Measurements from ENCODE around the gene RAN. TPM values are rescaled to one million over a fixed set of nuclear protein-coding genes. Genes with fewer than 3 reads are reported as not detected.

The RAN gene
- 1,102 TPM for polyA plus RNA-seq (2013, experiment 1 of 2)
- polyA plus RNA-seq (2013, experiment 2 of 2) = 1,097 TPM

DNA sequence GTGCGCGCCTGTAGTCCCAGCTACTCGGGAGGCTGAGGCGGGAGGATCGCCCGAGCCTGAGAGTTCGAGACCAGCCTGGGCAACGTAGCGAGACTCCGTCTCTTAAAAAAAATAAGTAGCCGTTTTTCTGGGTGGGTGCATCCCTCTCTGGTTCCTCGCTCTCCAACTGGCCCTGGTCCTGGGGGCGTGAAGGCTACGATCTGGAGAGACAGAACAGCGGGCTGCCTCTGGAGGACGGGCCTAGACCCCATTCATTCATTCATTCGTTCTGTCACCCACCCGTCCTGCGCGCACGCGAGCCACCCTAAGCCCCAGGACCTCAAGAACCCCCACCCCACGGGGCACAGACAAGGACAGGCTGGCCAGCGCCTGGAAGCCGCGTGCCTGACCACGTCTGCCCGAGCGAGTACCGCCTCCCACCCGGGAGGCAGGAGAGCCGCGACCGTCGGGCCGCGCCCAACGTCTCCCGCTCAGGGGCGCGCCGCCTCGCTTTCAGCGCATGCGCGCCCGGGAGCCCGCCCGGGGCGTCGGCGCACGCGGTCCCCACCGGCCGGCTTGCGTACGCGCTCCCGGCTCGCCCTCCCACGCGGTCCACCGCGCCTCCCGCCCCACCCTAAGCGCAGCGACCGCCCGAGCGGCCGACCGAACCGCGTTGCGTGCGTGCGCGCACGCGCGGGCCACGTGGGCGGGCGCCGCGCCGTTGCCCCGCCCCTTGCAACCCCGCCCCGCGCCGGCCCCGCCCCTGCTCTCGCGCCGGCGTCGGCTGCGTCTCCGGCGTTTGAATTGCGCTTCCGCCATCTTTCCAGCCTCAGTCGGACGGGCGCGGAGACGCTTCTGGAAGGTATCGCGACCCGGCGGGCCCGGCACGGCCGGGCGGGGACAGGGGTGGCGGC, at the start of gene RAN:
TSS of gene RAN (plus strand) at position 781 of the 893 bp plus-strand sequence. CDS start 528 bp downstream, outside the sequence.
- H3K4ac ChIP-seq (ENCODE audit: low read depth, low read length) = peak within 1 kb of the TSS; percentile 100
- H3K4me3 ChIP-seq (ENCODE audit: low read length) = peak within 1 kb of the TSS; percentile 73
- WGBS (ENCODE audit: extremely low coverage, insufficient coverage, low lambda C conversion rate) = no CpG with 5 or more reads among the region's 118 CpGs
- peak within 1 kb of the TSS; percentile 63 for H2BK5ac ChIP-seq (ENCODE audit: low read length)
- peak within 1 kb of the TSS; percentile 91 for H3K9ac ChIP-seq (ENCODE audit: low read length)
- peaks cover 27% of the 10 kb centered on the region for H3K79me2 ChIP-seq (ENCODE audit: control insufficient read depth, insufficient read depth, low read length)
- H2BK120ac ChIP-seq (ENCODE audit: low read depth, low read length) = peak within 1 kb of the TSS; percentile 96
- no peak within 1 kb of the TSS for H2BK15ac ChIP-seq (replicated peaks; ENCODE audit: low read depth)
- peak within 1 kb of the TSS; percentile 92 for H3K27ac ChIP-seq (ENCODE audit: low read depth, low read length)
- peak within 1 kb of the TSS; percentile 80 for H2AK5ac ChIP-seq (ENCODE audit: low read length)
- peak within 1 kb of the TSS; percentile 96 for H4K8ac ChIP-seq (ENCODE audit: low read depth, low read length)
- H3K4me1 ChIP-seq (ENCODE audit: control insufficient read depth, low read depth, low read length) = peaks cover 3% of the 10 kb centered on the region
- H3K4me2 ChIP-seq (ENCODE audit: low read length) = peak within 1 kb of the TSS; percentile 79
- H3K36me3 ChIP-seq (ENCODE audit: control insufficient read depth, insufficient read depth, low read length) = peaks cover 11% of the 10 kb centered on the region
- H3K27me3 ChIP-seq (ENCODE audit: insufficient read depth, low read length, poor library complexity) = no peaks in the 10 kb centered on the region
- DNase-seq = peak; percentile 92
- H3K18ac ChIP-seq (ENCODE audit: low read length) = peak within 1 kb of the TSS; percentile 100
- peak within 1 kb of the TSS; percentile 97 for H3K56ac ChIP-seq (ENCODE audit: low read length)
- peak within 1 kb of the TSS; percentile 94 for H4K5ac ChIP-seq (ENCODE audit: low read length)
- no peak within 1 kb of the TSS for H3K23ac ChIP-seq (ENCODE audit: low read length)
- peaks cover 6% of the 10 kb centered on the region for H3K79me1 ChIP-seq (ENCODE audit: low read length)

GRCh38 chr12:130825771-130826150, 46.1 kb upstream of the RAN start:
- no peak overlapping the region for H3K4me3 ChIP-seq (ENCODE audit: low read length)
- WGBS (ENCODE audit: extremely low coverage, insufficient coverage, low lambda C conversion rate) = no CpG with 5 or more reads among the region's 6 CpGs

DNA sequence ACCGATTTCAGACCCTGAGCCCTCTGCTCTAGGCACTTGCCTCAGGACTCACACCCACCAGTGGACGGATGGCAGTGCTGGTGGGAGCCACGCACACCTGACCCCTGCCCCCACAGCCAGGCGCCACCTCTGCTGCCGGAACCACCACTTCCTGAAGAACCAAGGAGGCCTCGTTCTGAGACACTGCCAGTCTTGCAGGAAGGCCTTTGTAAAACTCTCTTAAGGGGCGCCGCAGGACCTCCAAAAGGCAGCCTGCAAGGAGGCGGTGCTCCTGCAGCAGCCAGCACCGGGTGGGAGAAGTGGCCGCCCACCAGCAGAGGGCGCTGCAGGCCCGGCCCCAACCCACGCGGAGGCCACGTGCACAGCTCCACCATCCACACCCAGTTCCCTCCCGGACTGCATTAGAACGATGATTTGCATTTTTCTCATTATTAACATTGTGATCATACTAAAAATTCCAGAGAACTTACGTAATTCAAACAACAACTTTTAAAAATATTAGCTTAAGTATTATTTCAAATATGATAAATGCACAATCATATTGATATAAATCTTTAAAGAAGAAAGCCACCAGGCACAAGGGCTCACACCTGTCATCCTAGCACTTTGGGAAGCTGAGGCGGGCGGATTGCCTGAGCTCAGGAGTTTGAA, 45.6 kb upstream of the RAN start:
- H3K79me1 ChIP-seq (ENCODE audit: low read length) = peaks cover 6% of the 10 kb centered on the region
- H3K23ac ChIP-seq (ENCODE audit: low read length) = no peak overlapping the region
- no peak overlapping the region for H3K4me3 ChIP-seq (ENCODE audit: low read length)
- H3K4ac ChIP-seq (ENCODE audit: low read depth, low read length) = no peak overlapping the region
- H3K36me3 ChIP-seq (ENCODE audit: control insufficient read depth, insufficient read depth, low read length) = no peaks in the 10 kb centered on the region
- WGBS (ENCODE audit: extremely low coverage, insufficient coverage, low lambda C conversion rate) = 100% methylated on average over 1 of the region's 21 CpGs
- no peak overlapping the region for H3K4me2 ChIP-seq (ENCODE audit: low read length)
- H2BK5ac ChIP-seq (ENCODE audit: low read length) = no peak overlapping the region
- no peak overlapping the region for H2BK15ac ChIP-seq (replicated peaks; ENCODE audit: low read depth)
- H3K4me1 ChIP-seq (ENCODE audit: control insufficient read depth, low read depth, low read length) = peaks cover 2% of the 10 kb centered on the region
- H3K18ac ChIP-seq (ENCODE audit: low read length) = no peak overlapping the region
- no peaks in the 10 kb centered on the region for H3K27me3 ChIP-seq (ENCODE audit: insufficient read depth, low read length, poor library complexity)
- H3K27ac ChIP-seq (ENCODE audit: low read depth, low read length) = no peak overlapping the region
- no peak overlapping the region for H2AK5ac ChIP-seq (ENCODE audit: low read length)
- peak overlapping the region; percentile 65 for H3K56ac ChIP-seq (ENCODE audit: low read length)
- no peak overlapping the region for H2BK120ac ChIP-seq (ENCODE audit: low read depth, low read length)
- peak overlapping the region; percentile 50 for H3K9ac ChIP-seq (ENCODE audit: low read length)
- no peak overlapping the region for H4K8ac ChIP-seq (ENCODE audit: low read depth, low read length)
- peaks cover 7% of the 10 kb centered on the region for H3K79me2 ChIP-seq (ENCODE audit: control insufficient read depth, insufficient read depth, low read length)
- H4K5ac ChIP-seq (ENCODE audit: low read length) = no peak overlapping the region
- peak; percentile 83 for DNase-seq

More at GRCh38 chr12:130825771-130826150, 46.1 kb upstream of the RAN start:
- no peaks in the 10 kb centered on the region for H3K27me3 ChIP-seq (ENCODE audit: insufficient read depth, low read length, poor library complexity)
- H2AK5ac ChIP-seq (ENCODE audit: low read length) = no peak overlapping the region
- H3K36me3 ChIP-seq (ENCODE audit: control insufficient read depth, insufficient read depth, low read length) = no peaks in the 10 kb centered on the region
- no peak overlapping the region for H3K27ac ChIP-seq (ENCODE audit: low read depth, low read length)
- H3K9ac ChIP-seq (ENCODE audit: low read length) = peak overlapping the region; percentile 50
- H4K8ac ChIP-seq (ENCODE audit: low read depth, low read length) = no peak overlapping the region
- H3K4me1 ChIP-seq (ENCODE audit: control insufficient read depth, low read depth, low read length) = peaks cover 2% of the 10 kb centered on the region
- H3K79me2 ChIP-seq (ENCODE audit: control insufficient read depth, insufficient read depth, low read length) = peaks cover 7% of the 10 kb centered on the region
- no peak overlapping the region for H2BK5ac ChIP-seq (ENCODE audit: low read length)
- H2BK15ac ChIP-seq (replicated peaks; ENCODE audit: low read depth) = no peak overlapping the region
- no peak overlapping the region for H3K4me2 ChIP-seq (ENCODE audit: low read length)
- peaks cover 6% of the 10 kb centered on the region for H3K79me1 ChIP-seq (ENCODE audit: low read length)
- H3K18ac ChIP-seq (ENCODE audit: low read length) = no peak overlapping the region
- H3K23ac ChIP-seq (ENCODE audit: low read length) = no peak overlapping the region
- no peak overlapping the region for H3K4ac ChIP-seq (ENCODE audit: low read depth, low read length)
- H3K56ac ChIP-seq (ENCODE audit: low read length) = peak overlapping the region; percentile 65
- no peak overlapping the region for H4K5ac ChIP-seq (ENCODE audit: low read length)
- no peak overlapping the region for H2BK120ac ChIP-seq (ENCODE audit: low read depth, low read length)
- peak; percentile 25 for DNase-seq

- no peak for DNase-seq
Measured at GRCh38 chr12:130827432-130827831, 44.4 kb upstream of the RAN start.

GRCh38 chr12:130828895-130829294, 43.0 kb upstream of the RAN start:
- Histone ChIP-seq H3K4ac (ENCODE audit: low read depth, low read length) (no peak overlapping the region), H2AK5ac (ENCODE audit: low read length) (no peak overlapping the region), H3K56ac (ENCODE audit: low read length) (no peak overlapping the region), H3K4me1 (ENCODE audit: control insufficient read depth, low read depth, low read length) (peaks cover 4% of the 10 kb centered on the region), H3K9ac (ENCODE audit: low read length) (no peak overlapping the region), H3K79me1 (ENCODE audit: low read length) (peaks cover 19% of the 10 kb centered on the region), H2BK15ac (replicated peaks; ENCODE audit: low read depth) (no peak overlapping the region), H3K4me3 (ENCODE audit: low read length) (no peak overlapping the region), H3K27ac (ENCODE audit: low read depth, low read length) (no peak overlapping the region), H3K27me3 (ENCODE audit: insufficient read depth, low read length, poor library complexity) (no peaks in the 10 kb centered on the region), H2BK120ac (ENCODE audit: low read depth, low read length) (no peak overlapping the region), H2BK5ac (ENCODE audit: low read length) (no peak overlapping the region), H3K79me2 (ENCODE audit: control insufficient read depth, insufficient read depth, low read length) (peaks cover 18% of the 10 kb centered on the region), H4K8ac (ENCODE audit: low read depth, low read length) (no peak overlapping the region), H3K23ac (ENCODE audit: low read length) (no peak overlapping the region), H3K36me3 (ENCODE audit: control insufficient read depth, insufficient read depth, low read length) (no peaks in the 10 kb centered on the region), H4K5ac (ENCODE audit: low read length) (no peak overlapping the region), H3K4me2 (ENCODE audit: low read length) (no peak overlapping the region), H3K18ac (ENCODE audit: low read length) (no peak overlapping the region)
- no CpG with 5 or more reads among the region's 8 CpGs for WGBS (ENCODE audit: extremely low coverage, insufficient coverage, low lambda C conversion rate)
- no peak for DNase-seq

More at GRCh38 chr12:130827432-130827831, 44.4 kb upstream of the RAN start:
- H3K23ac ChIP-seq (ENCODE audit: low read length) = no peak overlapping the region
- H3K79me2 ChIP-seq (ENCODE audit: control insufficient read depth, insufficient read depth, low read length) = peaks cover 12% of the 10 kb centered on the region
- H3K9ac ChIP-seq (ENCODE audit: low read length) = no peak overlapping the region
- H3K4ac ChIP-seq (ENCODE audit: low read depth, low read length) = no peak overlapping the region
- H2BK120ac ChIP-seq (ENCODE audit: low read depth, low read length) = no peak overlapping the region
- no peak overlapping the region for H3K56ac ChIP-seq (ENCODE audit: low read length)
- no peak overlapping the region for H2BK15ac ChIP-seq (replicated peaks; ENCODE audit: low read depth)
- no peak overlapping the region for H4K5ac ChIP-seq (ENCODE audit: low read length)
- no peak overlapping the region for H2AK5ac ChIP-seq (ENCODE audit: low read length)
- H3K18ac ChIP-seq (ENCODE audit: low read length) = no peak overlapping the region
- no peak overlapping the region for H3K27ac ChIP-seq (ENCODE audit: low read depth, low read length)
- H3K27me3 ChIP-seq (ENCODE audit: insufficient read depth, low read length, poor library complexity) = no peaks in the 10 kb centered on the region
- peaks cover 13% of the 10 kb centered on the region for H3K79me1 ChIP-seq (ENCODE audit: low read length)
- no peak overlapping the region for H3K4me2 ChIP-seq (ENCODE audit: low read length)
- H2BK5ac ChIP-seq (ENCODE audit: low read length) = no peak overlapping the region
- no peaks in the 10 kb centered on the region for H3K36me3 ChIP-seq (ENCODE audit: control insufficient read depth, insufficient read depth, low read length)
- WGBS (ENCODE audit: extremely low coverage, insufficient coverage, low lambda C conversion rate) = no CpG with 5 or more reads among the region's 3 CpGs
- peaks cover 2% of the 10 kb centered on the region for H3K4me1 ChIP-seq (ENCODE audit: control insufficient read depth, low read depth, low read length)
- H3K4me3 ChIP-seq (ENCODE audit: low read length) = no peak overlapping the region
- no peak overlapping the region for H4K8ac ChIP-seq (ENCODE audit: low read depth, low read length)

Measured in mesendoderm (in vitro differentiated cells).